Retinal pigment epithelial cell (primary cell): Measurements from ENCODE around the gene NELL2.
A peak's percentile ranks its signal among the peaks of the same experiment; 100 is the strongest.

Experiments
- DNase-seq: peaks from one replicate; pipeline ENCODE4 v3.0.0-alpha.2; 2010; ENCODE audit warnings: low read depth
- H3K4me3 ChIP-seq: 2 replicates; pipeline ENCODE4 v1.5.1; 2011; ENCODE audit warnings: mild to moderate bottlenecking, low read length, control low read depth, moderate library complexity
- TF ChIP-seq, protein P1 (sequence below): conservative IDR thresholded peaks from 2 replicates; pipeline ENCODE4 v1.5.1; 2011; ENCODE audit warnings: low read depth, low read length, control low read depth, inconsistent platforms

NELL2 gene

DNA sequence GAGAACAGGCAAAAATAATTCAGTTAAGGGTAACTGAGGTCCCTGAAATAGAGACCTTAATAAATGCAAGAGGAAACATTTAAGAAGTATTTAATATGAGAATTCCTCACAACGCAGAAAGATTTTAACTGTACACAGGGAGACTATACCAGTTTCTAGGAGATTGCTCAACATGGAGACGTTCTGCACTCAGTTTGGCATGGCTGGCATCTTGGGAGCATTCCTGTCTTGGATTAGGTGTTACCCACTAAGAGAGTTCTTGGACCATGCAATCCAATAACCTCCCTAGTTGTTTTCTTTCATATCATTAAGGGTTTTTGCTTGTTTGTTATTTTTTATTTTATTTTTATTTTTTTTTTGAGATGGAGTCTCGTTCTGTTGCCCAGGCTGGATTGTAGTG, 302.4 kb downstream of the NELL2 start:
- TF ChIP-seq, protein P1, sequence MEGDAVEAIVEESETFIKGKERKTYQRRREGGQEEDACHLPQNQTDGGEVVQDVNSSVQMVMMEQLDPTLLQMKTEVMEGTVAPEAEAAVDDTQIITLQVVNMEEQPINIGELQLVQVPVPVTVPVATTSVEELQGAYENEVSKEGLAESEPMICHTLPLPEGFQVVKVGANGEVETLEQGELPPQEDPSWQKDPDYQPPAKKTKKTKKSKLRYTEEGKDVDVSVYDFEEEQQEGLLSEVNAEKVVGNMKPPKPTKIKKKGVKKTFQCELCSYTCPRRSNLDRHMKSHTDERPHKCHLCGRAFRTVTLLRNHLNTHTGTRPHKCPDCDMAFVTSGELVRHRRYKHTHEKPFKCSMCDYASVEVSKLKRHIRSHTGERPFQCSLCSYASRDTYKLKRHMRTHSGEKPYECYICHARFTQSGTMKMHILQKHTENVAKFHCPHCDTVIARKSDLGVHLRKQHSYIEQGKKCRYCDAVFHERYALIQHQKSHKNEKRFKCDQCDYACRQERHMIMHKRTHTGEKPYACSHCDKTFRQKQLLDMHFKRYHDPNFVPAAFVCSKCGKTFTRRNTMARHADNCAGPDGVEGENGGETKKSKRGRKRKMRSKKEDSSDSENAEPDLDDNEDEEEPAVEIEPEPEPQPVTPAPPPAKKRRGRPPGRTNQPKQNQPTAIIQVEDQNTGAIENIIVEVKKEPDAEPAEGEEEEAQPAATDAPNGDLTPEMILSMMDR, result no peak
- no peak for DNase-seq
- H3K4me3 ChIP-seq, result no peak overlapping the region

- DNase-seq, result peak; percentile 56
- TF ChIP-seq, protein P1, result no peak
- no peak overlapping the region for H3K4me3 ChIP-seq
These were observed 305.0 kb downstream of the NELL2 start for GRCh38 chr12:44571006-44571550.

- H3K4me3 ChIP-seq, result no peak overlapping the region
- DNase-seq, result no peak
- TF ChIP-seq, protein P1, result no peak
These were observed 306.0 kb downstream of the NELL2 start for GRCh38 chr12:44570036-44570583.

DNA sequence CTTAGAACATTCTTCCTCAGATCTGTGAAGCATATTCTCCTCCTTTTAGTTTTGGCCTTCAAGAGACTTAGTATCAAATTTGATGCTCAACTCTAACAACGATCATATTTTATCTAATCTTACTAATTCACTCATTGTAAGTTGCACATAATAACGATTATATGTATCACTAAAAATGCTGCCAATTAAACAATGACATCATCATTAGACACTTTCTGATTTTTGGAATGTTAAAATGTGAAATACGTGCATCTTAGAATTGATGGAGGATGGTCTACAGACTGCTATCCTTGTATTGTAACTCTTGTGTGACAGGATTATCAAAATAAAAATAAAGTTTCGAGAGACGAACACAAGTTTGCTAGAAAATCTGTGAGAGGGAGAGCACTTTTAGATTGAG, 311.0 kb downstream of the NELL2 start:
- TF ChIP-seq, protein P1, result no peak
- no peak for DNase-seq
- H3K4me3 ChIP-seq, result no peak overlapping the region

GRCh38 chr12:44563486-44563885, 312.6 kb downstream of the NELL2 start:
- no peak for DNase-seq

GRCh38 chr12:44558340-44559100, 317.6 kb downstream of the NELL2 start:
- DNase-seq, result no peak
- TF ChIP-seq, protein P1, result no peak
- no peak overlapping the region for H3K4me3 ChIP-seq

More at GRCh38 chr12:44563486-44563885, 312.6 kb downstream of the NELL2 start:
- TF ChIP-seq, protein P1, result no peak
- no peak overlapping the region for H3K4me3 ChIP-seq

DNA sequence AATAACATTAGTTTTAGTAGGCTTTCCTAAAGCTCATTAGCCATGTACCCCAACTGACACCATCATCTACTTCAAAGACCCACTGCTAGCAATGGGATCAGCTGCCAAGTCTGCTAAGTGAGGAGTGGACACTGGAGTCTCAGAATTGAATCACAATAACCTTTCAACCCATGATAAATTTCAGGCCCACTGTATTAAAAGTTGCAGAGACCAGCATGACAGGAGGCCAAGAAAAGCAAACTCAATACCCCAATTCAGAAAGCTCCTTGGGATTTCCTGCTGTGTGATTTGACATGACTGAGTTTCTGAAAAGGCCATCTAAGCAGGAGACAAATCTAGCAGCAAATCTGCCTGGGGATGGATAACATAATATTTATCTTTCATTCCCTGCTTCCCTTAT, 320.7 kb downstream of the NELL2 start:
- H3K4me3 ChIP-seq, result no peak overlapping the region
- TF ChIP-seq, protein P1, result no peak
- DNase-seq, result no peak
